Measurements from ENCODE around the gene NLRP3.

NLRP3 gene

GRCh38 chr1:247435030-247435758 is 19.2 kb downstream of the NLRP3 start:
- no peak for TF ChIP-seq TAF1 (IDR thresholded peaks at IDR 0.05; ENCODE audit: low read depth, low read length)
- TF ChIP-seq POU2F2 (IDR thresholded peaks at IDR 0.05; ENCODE audit: low read depth, low read length) = no peak
- peak; percentile 95 for TF ChIP-seq SPI1 (IDR thresholded peaks at IDR 0.05; ENCODE audit: low read depth, low read length)
- TF ChIP-seq PAX5 (IDR thresholded peaks at IDR 0.05; ENCODE audit: insufficient read depth, low read length, severe bottlenecking) = no peak
- no peak for TF ChIP-seq POLR2A (IDR thresholded peaks at IDR 0.05; ENCODE audit: low read depth, low read length)
- no peak for TF ChIP-seq POLR2AphosphoS5 (IDR thresholded peaks at IDR 0.05; ENCODE audit: low read depth, low read length)
- DNase-seq (ENCODE audit: insufficient read length, low spot score) = no peak
- peak; percentile 23 for FAIRE-seq

- DNase-seq (ENCODE audit: insufficient read length, low spot score) = no peak
- TF ChIP-seq POU2F2 (IDR thresholded peaks at IDR 0.05; ENCODE audit: low read depth, low read length) (no peak), SPI1 (IDR thresholded peaks at IDR 0.05; ENCODE audit: low read depth, low read length) (no peak), TAF1 (IDR thresholded peaks at IDR 0.05; ENCODE audit: low read depth, low read length) (no peak), POLR2AphosphoS5 (IDR thresholded peaks at IDR 0.05; ENCODE audit: low read depth, low read length) (no peak), POLR2A (IDR thresholded peaks at IDR 0.05; ENCODE audit: low read depth, low read length) (no peak), PAX5 (IDR thresholded peaks at IDR 0.05; ENCODE audit: insufficient read depth, low read length, severe bottlenecking) (no peak)
- no peak for FAIRE-seq
Measured at GRCh38 chr1:247435759-247436147, 19.8 kb downstream of the NLRP3 start.

GRCh38 chr1:247437551-247438505 is 21.9 kb downstream of the NLRP3 start:
- TF ChIP-seq POU2F2 (IDR thresholded peaks at IDR 0.05; ENCODE audit: low read depth, low read length) (no peak), POLR2A (IDR thresholded peaks at IDR 0.05; ENCODE audit: low read depth, low read length) (no peak), PAX5 (IDR thresholded peaks at IDR 0.05; ENCODE audit: insufficient read depth, low read length, severe bottlenecking) (no peak), SPI1 (IDR thresholded peaks at IDR 0.05; ENCODE audit: low read depth, low read length) (peak; percentile 75), POLR2AphosphoS5 (IDR thresholded peaks at IDR 0.05; ENCODE audit: low read depth, low read length) (no peak), TAF1 (IDR thresholded peaks at IDR 0.05; ENCODE audit: low read depth, low read length) (no peak)
- peak; percentile 28 for FAIRE-seq

DNA sequence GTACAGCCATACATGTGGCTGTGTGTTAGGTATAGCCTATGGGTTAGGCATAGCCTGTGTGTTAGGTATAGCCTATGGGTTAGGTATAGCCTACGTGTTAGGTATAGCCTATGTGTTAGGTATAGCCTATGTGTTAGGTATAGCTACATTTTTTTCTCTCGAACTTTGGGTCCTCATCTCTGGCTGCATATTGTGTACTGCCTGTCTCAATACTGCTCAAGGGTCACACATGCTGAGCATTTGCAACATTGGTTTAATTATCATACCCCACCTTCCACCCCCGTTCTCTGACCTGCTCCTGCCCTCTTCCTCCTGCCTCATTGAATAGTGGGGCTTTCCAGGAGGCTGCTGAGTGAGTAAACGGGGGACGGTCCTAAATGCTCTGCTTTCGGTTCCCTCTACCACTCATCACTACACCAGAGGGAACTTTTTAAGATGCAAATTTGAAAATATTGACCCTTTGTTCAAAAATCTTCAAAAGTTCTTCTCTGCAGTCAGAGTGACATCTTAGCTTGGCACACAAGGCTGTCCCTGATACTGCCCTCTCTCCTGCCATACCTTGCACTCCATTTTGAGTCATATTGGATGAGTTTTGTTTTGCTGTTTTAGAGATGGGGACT is 24.1 kb downstream of the NLRP3 start:
- DNase-seq (ENCODE audit: insufficient read length, low spot score) = peak; percentile 41
- peak; percentile 93 for FAIRE-seq
- TF ChIP-seq POU2F2 (IDR thresholded peaks at IDR 0.05; ENCODE audit: low read depth, low read length) = peak; percentile 94
- TF ChIP-seq PAX5 (IDR thresholded peaks at IDR 0.05; ENCODE audit: insufficient read depth, low read length, severe bottlenecking) = peak; percentile 72
- TF ChIP-seq SPI1 (IDR thresholded peaks at IDR 0.05; ENCODE audit: low read depth, low read length) = peak; percentile 86
- TF ChIP-seq POLR2A (IDR thresholded peaks at IDR 0.05; ENCODE audit: low read depth, low read length) = no peak

More at GRCh38 chr1:247437551-247438505, 21.9 kb downstream of the NLRP3 start:
- DNase-seq (ENCODE audit: insufficient read length, low spot score) = no peak

GRCh38 chr1:247441606-247442005 is 25.6 kb downstream of the NLRP3 start:
- TF ChIP-seq PAX5 (IDR thresholded peaks at IDR 0.05; ENCODE audit: insufficient read depth, low read length, severe bottlenecking) = no peak
- no peak for TF ChIP-seq TAF1 (IDR thresholded peaks at IDR 0.05; ENCODE audit: low read depth, low read length)
- TF ChIP-seq POLR2AphosphoS5 (IDR thresholded peaks at IDR 0.05; ENCODE audit: low read depth, low read length) = no peak
- no peak for TF ChIP-seq POU2F2 (IDR thresholded peaks at IDR 0.05; ENCODE audit: low read depth, low read length)
- TF ChIP-seq POLR2A (IDR thresholded peaks at IDR 0.05; ENCODE audit: low read depth, low read length) = no peak
- no peak for TF ChIP-seq SPI1 (IDR thresholded peaks at IDR 0.05; ENCODE audit: low read depth, low read length)
- FAIRE-seq = no peak
- DNase-seq (ENCODE audit: insufficient read length, low spot score) = no peak

- no peak for TF ChIP-seq POLR2AphosphoS5 (IDR thresholded peaks at IDR 0.05; ENCODE audit: low read depth, low read length)
- no peak for TF ChIP-seq TAF1 (IDR thresholded peaks at IDR 0.05; ENCODE audit: low read depth, low read length)
- TF ChIP-seq PAX5 (IDR thresholded peaks at IDR 0.05; ENCODE audit: insufficient read depth, low read length, severe bottlenecking) = no peak
- no peak for TF ChIP-seq POLR2A (IDR thresholded peaks at IDR 0.05; ENCODE audit: low read depth, low read length)
- TF ChIP-seq SPI1 (IDR thresholded peaks at IDR 0.05; ENCODE audit: low read depth, low read length) = no peak
- no peak for TF ChIP-seq POU2F2 (IDR thresholded peaks at IDR 0.05; ENCODE audit: low read depth, low read length)
- no peak for DNase-seq (ENCODE audit: insufficient read length, low spot score)
- no peak for FAIRE-seq
Measured at GRCh38 chr1:247442164-247442563, 26.2 kb downstream of the NLRP3 start.

DNA sequence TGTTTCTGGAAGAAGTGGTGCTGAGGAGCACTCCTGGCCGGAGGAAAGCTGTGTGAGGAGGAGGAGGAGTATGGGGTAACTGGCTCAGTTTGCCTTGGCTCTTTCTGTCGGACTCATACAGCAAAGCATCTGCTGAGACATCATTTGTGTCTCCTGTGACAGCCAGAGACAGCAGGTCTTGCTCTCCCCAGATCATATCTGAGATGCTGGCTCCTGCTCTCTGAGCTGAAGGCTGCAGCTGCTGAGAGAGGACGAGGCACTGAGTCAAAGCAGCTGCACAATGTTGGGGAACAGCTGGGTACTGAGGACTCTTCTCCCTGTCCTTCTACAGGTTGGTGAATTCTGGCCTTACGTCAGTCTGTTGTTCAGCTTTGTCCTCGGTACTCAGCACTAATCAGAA is 27.7 kb downstream of the NLRP3 start:
- DNase-seq (ENCODE audit: insufficient read length, low spot score) (no peak), FAIRE-seq (no peak)
- TF ChIP-seq POLR2AphosphoS5 (IDR thresholded peaks at IDR 0.05; ENCODE audit: low read depth, low read length) = no peak
- no peak for TF ChIP-seq TAF1 (IDR thresholded peaks at IDR 0.05; ENCODE audit: low read depth, low read length)
- no peak for TF ChIP-seq POLR2A (IDR thresholded peaks at IDR 0.05; ENCODE audit: low read depth, low read length)
- TF ChIP-seq POU2F2 (IDR thresholded peaks at IDR 0.05; ENCODE audit: low read depth, low read length) = no peak
- TF ChIP-seq SPI1 (IDR thresholded peaks at IDR 0.05; ENCODE audit: low read depth, low read length) = no peak
- TF ChIP-seq PAX5 (IDR thresholded peaks at IDR 0.05; ENCODE audit: insufficient read depth, low read length, severe bottlenecking) = no peak

- no peak for DNase-seq (ENCODE audit: insufficient read length, low spot score)
- TF ChIP-seq TAF1 (IDR thresholded peaks at IDR 0.05; ENCODE audit: low read depth, low read length) = no peak
- TF ChIP-seq POU2F2 (IDR thresholded peaks at IDR 0.05; ENCODE audit: low read depth, low read length) = no peak
- TF ChIP-seq SPI1 (IDR thresholded peaks at IDR 0.05; ENCODE audit: low read depth, low read length) = no peak
- TF ChIP-seq POLR2A (IDR thresholded peaks at IDR 0.05; ENCODE audit: low read depth, low read length) = no peak
- TF ChIP-seq POLR2AphosphoS5 (IDR thresholded peaks at IDR 0.05; ENCODE audit: low read depth, low read length) = no peak
- no peak for TF ChIP-seq PAX5 (IDR thresholded peaks at IDR 0.05; ENCODE audit: insufficient read depth, low read length, severe bottlenecking)
- no peak for FAIRE-seq
Measured at GRCh38 chr1:247444571-247444970, 28.6 kb downstream of the NLRP3 start.
